Activated naive CD4-positive, alpha-beta T cell (primary cell): Measurements from ENCODE around the gene PACRGL.
A peak's percentile ranks its signal among the peaks of the same experiment; 100 is the strongest.

Source experiments
- DNase-seq, 4 experiments: peaks; one replicate each; lab custom pipeline; 2025; lab: John Stamatoyannopoulos, UW

Gene PACRGL

GRCh38 chr4:20700007-20700761 is at the start of gene PACRGL:
PACRGL (plus strand) TSS chr4:20700458; CDS start chr4:20704482, 4,024 bp downstream.
- peak; percentile 75 to 87 (median 82) for DNase-seq

GRCh38 chr4:20652226-20652885 is 47.9 kb upstream of the PACRGL start:
- no peak for DNase-seq

- no peak for DNase-seq
Observed at GRCh38 chr4:20658456-20658855, 41.8 kb upstream of the PACRGL start.

GRCh38 chr4:20662851-20663250 is 37.4 kb upstream of the PACRGL start:
- DNase-seq = no peak

- no peak for DNase-seq
Observed at GRCh38 chr4:20666012-20666860, 34.0 kb upstream of the PACRGL start.

GRCh38 chr4:20672262-20672661 is 28.0 kb upstream of the PACRGL start:
- DNase-seq = no peak

- DNase-seq = no peak
Observed at GRCh38 chr4:20675786-20676185, 24.5 kb upstream of the PACRGL start.

- DNase-seq = no peak
Observed at GRCh38 chr4:20676501-20677197, 23.6 kb upstream of the PACRGL start.

GRCh38 chr4:20678400-20678799 is 21.9 kb upstream of the PACRGL start:
- no peak for DNase-seq

GRCh38 chr4:20679951-20680350 is 20.3 kb upstream of the PACRGL start:
- DNase-seq = no peak

GRCh38 chr4:20680736-20681135 is 19.5 kb upstream of the PACRGL start:
- DNase-seq = no peak

GRCh38 chr4:20681271-20681670 is 19.0 kb upstream of the PACRGL start:
- no peak for DNase-seq

- DNase-seq = no peak
Observed at GRCh38 chr4:20682853-20683252, 17.4 kb upstream of the PACRGL start.

- DNase-seq = no peak
Observed at GRCh38 chr4:20683766-20684165, 16.5 kb upstream of the PACRGL start.

- no peak for DNase-seq
Observed at GRCh38 chr4:20684852-20685763, 15.2 kb upstream of the PACRGL start.

- no peak for DNase-seq
Observed at GRCh38 chr4:20687864-20688263, 12.4 kb upstream of the PACRGL start.

GRCh38 chr4:20696815-20697214 is 3.4 kb upstream of the PACRGL start:
- no peak for DNase-seq

- DNase-seq = no peak
Observed at GRCh38 chr4:20698382-20698781, 1.9 kb upstream of the PACRGL start.

- DNase-seq = no peak
Observed at GRCh38 chr4:20698820-20699219, 1.4 kb upstream of the PACRGL start.

- no peak for DNase-seq
Observed at GRCh38 chr4:20711335-20711734, 11.1 kb downstream of the PACRGL start.

- no peak for DNase-seq
Observed at GRCh38 chr4:20723019-20723418, 22.8 kb downstream of the PACRGL start.
